SK-N-DZ (cell line): ENCODE results near the gene MYO9B.

Source experiments
- DNase-seq: peaks from one replicate; pipeline ENCODE4 v3.0.0-alpha.2; 2015; ENCODE audit warnings: low spot score

The MYO9B gene

DNA sequence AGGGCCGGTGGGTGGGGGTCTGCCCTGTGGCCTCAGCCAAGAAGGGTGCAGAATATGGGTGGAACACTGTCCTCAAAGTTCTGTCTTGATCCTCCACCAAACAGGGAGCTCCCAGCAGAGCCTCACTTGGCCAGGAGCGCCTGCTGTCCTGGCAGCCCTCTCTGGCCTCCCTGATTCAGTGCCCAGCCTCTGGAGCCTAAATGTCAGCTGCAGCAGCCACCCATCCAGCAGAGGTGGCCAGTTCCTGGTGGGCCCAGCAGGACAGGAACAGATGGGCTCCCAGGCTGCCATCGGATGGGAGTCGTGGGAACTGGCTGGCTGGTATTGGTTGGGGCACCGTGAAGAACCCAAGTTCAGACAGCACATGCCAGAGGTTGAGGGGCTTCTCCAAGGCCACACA lies 137.8 kb downstream of the MYO9B start:
- no peak for DNase-seq

DNA sequence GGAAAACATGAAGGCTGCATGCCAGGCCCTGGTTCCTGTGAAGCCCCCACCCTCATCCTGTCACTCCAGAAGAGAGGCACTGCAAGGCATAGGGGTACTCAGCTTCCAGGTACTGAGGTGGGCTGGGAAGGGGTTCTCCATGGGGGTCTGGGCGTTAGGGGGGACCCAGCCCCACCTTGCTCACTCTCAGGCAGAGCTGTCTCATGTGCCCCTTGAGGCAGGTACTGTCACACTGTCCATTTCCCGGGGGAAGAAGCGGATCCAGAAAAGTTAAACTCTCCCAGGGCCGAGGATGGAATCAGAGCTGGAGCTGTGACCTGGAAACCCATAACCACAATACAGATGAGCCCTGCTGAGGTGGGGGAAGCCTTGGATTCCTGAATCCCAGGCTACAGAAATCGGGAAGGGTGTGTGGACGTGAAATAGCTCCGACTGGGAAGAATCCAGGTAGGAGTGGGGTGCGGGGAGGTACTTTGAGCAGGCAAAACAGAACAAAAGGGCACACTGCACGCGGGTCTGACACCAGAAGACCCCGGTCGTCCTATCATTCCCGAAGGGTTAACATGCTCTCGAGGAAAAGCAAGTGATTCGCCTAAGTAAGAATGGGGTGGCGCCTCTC lies 139.0 kb downstream of the MYO9B start:
- no peak for DNase-seq

DNA sequence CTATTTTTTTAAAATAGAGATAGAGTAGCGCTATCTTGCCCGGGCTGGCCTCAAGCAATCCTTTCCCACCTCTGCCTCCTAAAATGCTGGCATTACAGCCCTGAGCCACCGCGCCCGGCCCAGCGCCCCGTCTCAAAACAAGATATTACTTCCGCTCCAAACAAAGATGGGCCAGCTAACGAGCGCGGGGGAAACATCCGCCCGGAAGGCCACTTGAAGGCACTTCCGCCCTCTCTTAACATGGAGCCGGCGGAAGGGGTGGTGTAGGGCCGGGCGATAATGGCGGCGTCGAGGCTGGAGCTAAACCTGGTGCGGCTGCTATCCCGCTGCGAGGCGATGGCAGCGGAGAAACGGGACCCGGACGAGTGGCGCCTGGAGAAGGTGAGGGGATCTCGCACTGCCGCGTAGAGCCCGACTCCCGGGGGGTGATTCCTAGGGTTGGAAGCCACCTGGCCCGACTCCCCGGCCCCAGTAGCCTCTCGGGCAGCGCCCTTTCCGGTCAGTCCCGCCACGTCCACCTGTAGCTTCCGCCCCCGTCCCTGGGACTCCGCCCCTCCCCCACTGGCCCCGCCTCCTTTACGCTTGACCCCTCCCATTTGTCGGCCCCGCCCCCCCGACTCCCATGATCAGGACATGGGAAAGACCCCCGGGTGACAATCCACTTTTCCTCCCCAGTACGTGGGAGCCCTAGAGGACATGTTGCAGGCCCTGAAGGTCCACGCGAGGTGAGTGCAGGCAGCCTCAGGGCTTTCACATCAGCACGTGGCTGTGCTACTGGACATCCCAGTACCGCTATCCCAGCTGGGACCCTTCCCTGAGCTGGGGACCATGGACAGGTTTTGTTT lies 139.8 kb downstream of the MYO9B start, which contains the start of gene USE1:
Gene USE1, plus strand, starts transcription at position 231 of the 845 bp plus-strand sequence. Its CDS starts 49 bp downstream, at position 280.
- DNase-seq: peak; percentile 76

DNA sequence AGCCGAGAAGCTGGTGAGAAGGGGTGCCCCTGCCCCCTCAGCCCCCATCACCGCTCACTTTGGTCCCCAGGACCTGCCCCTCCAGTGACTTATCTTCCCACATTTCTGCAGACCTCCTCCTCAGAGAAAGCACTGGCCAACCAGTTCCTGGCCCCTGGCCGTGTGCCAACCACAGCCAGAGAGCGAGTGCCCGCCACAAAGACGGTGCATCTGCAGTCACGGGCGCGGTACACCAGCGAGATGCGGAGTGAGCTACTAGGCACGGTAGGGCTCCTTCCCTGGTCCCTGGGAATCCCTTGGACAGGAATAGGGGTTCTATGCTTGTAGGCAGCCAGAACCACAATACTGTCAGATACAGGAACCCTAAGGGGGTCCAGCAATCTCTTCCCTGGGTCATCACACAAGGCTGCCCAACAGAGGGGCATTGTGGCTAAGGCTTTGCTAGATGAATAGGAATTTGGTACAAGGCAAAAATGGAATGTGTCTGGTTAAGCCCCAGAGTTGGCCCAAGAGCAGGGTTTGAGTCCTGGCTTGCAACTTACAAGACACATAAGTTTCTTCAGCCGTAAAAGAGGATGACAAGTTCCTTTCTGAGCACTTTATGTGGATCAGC lies 140.6 kb downstream of the MYO9B start:
- DNase-seq: no peak

DNA sequence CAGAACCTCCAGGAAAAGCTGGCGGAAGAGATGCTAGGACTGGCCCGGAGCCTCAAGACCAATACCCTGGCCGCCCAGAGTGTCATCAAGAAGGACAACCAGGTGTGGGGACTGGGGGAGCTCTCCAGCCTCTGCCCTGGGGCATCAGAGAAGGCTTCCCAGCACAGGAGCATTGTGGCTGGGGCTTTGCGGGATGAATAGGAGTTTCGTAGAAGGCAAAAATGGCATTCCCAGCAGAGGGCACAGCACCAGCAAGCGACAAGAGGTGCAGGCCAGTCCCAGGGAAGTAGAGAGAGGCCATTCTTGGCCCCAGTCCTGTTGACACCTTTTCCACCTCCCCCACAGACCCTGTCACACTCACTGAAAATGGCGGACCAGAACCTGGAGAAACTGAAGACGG lies 143.7 kb downstream of the MYO9B start:
- no peak for DNase-seq

DNA sequence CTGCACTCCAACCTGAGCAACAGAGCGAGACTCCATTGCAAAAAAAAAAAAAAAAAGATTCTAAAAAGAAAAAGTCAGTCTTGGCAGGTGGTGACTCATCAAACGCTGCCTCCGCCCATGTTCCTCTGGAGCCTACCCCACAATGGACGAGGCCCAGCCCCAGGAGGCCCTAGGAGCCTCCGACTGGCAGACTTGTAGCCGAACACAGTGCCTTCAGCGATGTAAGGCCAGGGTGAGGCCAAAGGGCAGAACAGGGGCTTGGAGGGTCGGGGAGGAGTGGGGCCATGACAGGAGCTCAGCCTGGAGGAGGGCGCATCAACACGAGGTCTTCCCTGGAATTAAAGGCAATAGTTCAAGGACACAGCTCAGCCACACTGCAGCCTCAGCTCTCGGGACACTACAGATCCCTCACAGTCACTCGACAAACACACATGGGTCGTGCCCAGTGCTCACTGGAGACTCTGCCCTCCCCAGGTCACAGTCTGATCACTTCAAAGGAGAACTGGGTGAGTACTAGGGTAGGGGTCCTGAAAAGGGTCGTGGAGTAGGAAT lies 144.7 kb downstream of the MYO9B start:
- DNase-seq: no peak

DNA sequence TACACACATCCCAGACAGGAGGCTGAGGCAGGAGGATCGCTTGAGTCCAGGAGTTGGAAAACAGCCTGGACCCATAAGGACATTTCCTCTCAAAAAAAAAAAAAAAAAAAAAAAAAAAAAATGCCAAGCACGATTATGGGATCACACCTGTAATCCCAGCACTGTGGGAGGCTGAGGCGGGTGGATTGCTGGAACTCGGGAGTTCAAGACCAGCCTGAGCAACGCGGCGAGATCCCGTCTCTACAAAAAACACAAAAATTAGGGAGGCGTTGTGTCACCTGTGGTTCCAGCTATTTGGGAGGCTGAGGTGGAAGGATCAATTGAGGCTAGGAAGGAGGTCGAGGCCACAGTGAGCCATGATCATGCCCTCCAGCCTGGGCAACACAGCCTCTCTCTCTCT lies 149.5 kb downstream of the MYO9B start:
- DNase-seq: no peak

DNA sequence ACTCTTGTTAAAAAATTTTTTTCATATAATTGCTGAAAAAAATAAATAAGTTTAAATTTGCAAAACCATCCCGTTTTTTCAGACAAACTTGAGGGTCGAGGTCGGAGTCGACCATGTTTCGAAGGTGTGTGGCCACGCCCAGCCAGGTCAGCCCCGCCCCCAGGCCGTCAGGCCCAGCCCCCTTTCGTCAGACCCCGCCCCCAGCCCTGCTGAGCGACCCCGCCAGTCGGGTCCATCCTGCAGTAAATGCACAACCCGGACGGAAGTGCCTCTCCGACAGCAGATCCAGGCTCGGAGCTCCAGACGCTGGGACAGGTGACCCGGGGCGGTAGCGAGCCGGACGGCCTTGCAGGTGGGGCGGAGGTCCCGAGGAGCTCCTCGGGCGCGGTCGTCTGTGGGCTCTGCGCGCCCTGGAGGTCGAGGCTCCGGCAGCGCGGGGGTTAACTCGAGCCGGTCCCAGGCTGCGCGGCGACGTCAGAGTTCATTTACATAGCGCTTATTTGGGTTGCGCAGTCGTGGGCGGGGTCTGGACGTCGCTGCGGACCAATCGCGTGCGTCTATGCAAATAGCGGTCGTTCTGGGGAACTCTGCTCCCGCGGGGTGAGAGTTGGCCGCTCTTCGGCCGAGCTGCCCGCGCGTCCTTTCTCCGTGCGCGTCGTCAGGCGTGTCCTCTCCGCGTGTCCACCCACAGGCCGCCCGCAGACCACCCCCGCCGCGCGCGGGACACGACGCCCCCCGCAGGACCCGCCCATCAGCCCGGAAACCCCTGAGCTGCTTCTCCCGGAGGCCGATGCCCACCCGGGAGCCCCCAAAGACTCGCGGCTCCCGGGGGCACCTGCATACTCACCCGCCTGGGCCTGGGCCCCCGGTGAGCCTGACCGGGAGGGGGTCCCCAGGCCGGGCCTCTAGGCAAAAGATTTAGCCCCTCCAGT lies 150.7 kb downstream of the MYO9B start, which contains the start of gene OCEL1:
Gene OCEL1, plus strand, starts transcription at position 225 of the 932 bp plus-strand sequence. Its CDS starts 22 bp downstream, at position 247.
- peak; percentile 98 for DNase-seq

DNA sequence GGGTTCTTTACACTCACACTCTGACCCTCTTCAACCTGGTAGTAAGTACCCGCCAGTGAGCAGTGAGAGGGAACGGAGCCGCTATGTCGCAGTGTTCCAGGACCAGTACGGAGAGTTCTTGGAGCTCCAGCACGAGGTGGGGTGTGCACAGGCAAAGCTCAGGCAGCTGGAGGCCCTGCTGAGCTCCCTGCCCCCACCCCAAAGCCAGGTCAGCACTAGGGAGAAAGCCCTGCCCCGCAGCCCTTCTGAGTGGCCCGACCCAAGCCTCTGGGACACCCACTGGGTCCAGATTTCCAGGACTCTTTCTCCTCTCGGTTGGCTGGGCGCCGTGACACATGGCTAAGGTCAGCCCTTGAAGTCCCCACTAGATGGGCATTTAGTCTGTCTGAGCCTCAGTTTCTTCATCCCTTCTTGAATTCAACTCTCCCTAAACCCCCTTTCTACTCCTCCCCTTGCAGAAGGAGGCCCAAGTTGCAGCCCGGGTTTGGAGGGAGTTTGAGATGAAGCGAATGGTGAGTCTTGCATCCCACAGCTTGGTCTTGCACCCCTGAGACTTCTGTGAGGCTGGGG lies 152.3 kb downstream of the MYO9B start:
- DNase-seq: no peak

DNA sequence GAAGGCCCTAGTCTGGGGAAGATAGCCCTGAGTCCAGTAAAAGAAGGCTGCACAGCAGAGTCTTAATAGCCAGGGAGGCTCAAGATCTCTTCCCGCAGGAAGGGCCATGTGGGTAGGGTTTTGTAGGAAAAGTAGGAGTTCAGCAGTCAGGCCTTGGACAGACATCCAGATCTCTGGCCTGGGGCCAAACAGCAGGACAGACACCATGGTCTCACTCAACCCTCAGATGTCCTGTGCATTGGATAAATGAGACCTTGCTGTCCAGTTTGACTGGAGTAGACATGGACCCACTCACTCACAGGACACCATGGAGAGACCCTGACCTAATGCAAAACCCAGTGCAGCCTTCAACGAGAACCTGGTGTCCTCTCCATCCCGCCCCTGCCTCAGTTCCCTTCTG lies 154.3 kb downstream of the MYO9B start:
- no peak for DNase-seq

DNA sequence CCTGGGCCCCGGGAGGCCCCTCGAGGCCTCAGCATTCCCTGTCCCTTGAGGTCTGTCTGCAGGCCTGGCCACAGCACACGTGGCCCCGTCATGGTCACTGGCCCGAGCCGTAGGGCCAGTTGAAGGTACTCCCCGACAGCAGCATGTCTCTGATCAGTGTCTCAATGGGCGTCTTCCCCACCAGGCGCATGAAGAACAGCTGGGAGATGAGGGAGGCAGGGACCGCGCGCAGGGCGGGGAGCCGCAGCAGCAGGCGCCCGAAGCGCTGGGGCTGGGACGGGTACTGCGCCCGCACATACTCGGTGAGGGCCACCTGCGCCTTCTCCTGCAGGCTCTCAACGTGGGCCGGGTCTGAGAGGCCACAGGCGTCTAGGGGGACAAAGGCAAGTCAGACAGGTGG lies 156.7 kb downstream of the MYO9B start:
- no peak for DNase-seq

DNA sequence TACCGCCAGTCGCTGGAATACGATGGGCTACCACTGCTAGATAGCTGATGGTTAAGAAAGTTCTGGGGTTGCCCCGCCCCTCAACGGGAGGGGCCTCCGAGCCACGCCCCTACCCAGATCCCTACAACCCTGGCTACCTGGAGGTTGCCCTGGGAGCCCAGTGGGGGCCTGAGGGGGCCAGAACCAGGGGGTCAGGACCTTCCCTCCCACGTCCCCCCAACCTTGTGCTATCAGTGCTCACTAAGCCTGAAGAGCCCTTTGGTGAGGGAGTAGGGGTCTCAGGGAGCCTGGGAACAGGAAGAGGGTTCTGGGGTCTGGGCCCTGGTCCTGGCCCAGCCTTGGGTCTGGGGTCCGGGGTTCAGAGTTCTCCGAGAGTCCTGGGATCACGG lies 159.3 kb downstream of the MYO9B start:
- no peak for DNase-seq

DNA sequence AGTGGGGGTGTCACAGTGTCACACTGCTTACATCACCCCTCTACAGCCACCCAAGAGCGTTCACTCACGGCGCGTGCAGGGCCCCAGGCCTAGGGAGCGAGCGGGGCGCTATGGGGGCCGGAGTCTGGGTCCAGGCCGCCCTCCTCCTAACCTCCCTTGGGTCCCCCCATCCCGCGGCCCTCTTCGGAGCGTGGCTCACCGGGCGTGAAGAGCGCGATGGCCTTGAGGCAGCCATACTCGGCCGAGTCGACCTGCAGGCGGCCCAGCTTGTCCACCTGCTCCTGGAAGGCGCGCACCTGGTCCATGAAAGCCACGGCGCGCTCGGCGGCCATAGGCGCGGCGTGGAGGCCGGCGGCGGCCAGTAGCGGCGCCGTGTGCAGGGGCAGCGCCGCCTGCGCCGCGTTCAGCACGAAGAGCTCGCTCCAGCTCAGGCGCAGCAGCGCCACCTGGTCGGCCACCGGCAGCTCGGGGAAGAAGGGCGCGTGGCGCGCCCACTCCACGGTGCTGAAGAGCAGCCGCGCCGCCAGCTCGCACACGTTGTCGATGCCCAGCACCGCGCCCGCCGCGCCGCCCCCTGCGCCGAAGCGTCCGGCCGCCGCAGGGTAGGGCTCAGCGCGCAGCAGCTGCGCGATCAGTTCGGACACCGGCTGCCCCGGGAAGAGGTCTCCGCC lies 159.9 kb downstream of the MYO9B start:
- peak; percentile 64 for DNase-seq

DNA sequence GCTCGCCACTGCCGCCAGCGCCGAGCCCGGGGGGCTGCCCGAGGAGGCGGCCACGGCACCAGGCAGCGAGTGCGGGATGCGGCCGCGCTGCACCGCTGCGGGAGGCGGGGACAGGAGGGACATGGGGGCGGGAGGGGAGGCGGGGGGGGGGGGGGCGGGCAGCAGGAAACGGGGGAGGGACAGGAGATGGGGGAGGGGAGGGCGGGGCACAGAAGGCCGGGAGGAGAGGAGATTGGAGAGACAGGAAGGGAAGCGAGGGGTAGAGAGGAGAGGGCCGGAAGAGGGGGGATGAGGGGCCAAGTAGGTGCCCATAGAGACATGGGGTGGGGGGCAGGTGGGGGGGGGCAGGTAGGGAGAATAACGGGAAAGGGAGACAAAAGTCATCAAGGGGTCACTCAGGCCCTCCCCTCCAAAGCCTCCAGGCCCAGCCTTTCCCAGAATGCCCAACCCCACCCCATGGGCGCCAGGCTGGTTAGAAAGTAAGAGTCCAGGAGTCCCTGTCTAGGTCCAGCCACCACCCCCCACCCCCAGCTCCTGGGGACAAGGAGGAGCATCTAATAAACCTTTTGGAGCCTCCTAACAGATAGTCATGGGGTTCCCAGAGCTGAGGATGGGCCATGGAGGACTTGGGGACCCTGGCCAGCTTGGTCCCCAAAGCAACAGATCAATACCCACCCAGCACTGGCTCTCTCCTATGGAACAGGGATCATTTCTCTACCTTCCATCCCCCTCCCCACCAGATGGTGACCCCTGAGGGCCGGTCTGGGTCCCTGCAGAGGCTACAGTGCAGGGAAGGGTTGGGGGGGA lies 160.6 kb downstream of the MYO9B start:
- DNase-seq: no peak

DNA sequence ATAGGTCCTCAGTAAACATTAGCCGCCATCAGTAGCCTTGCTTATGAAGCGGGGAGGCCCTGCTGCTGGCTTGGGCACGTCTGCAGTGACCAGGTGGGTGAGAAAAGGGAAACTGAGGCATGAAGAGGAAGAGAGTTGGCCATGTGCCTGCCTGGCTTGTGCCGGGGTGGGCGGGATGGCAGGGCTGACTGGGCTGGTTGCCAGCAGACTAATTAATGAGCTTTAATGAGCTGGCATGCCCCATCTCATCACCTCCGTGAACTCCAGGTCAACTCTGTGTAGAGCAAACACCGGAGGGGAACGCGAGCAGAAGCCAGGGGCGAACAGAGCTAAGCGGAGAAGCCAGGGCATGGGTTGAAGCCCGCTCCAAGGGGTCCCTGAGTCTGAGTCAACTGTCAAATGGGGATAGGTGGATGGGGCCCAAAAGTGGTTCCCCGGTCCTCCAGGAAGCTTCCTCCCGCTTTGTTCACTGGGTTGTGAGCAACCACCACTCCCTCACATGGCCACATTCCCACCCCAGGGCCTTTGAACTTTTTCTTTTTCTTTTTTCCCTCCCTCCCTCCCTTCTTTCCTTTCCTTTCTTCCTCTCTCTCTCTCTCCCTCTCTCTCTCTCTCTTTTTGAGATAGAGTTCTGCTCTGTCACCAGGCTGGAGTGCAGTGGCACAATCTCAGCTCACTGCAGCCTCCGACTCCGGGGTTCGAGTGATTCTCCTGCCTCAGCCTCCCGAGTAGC lies 161.4 kb downstream of the MYO9B start:
- no peak for DNase-seq

DNA sequence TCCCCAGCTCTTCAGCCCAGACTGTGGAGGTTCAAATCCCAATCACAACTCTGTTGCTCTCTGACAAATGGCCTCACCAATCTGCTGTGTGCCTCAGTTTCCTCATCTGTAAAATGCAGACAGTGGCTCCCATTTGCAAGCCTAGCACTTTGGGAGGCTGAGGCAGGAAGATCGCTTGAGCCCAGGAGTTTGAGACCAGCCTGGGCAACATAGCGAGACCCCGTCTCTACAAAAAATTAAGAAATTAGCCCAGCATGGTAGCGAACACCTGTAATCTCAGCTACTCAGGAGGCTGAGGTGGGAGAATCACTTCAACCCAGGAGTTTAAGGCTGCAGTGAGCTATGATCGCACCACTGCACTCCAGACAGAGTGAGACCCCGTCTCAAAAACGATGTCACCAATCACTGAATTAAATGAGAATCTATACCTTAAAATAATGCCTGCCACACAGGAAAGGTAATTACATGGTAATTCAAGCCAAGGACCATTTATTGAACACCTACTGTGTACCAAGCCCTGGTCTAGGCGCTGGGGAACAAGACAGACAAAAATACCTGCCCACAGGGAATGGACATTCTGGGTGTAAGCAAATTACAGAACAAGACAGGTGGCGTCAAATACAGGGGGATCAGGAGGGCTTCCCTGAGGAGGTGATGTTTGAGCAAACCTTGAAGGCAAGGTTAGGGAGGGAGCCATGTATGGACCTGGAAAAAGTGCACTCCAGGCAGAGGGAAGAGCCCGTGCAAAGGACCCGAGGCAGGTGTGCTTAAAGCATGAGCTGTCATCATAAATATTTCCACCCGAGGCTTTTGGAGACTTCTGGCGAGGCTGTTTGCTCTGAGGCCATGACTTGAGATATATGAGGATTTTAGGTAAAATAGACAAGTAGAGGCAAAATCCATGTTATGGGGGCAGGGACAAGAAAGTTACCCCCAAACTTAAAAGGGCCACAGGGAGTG lies 162.4 kb downstream of the MYO9B start:
- no peak for DNase-seq

DNA sequence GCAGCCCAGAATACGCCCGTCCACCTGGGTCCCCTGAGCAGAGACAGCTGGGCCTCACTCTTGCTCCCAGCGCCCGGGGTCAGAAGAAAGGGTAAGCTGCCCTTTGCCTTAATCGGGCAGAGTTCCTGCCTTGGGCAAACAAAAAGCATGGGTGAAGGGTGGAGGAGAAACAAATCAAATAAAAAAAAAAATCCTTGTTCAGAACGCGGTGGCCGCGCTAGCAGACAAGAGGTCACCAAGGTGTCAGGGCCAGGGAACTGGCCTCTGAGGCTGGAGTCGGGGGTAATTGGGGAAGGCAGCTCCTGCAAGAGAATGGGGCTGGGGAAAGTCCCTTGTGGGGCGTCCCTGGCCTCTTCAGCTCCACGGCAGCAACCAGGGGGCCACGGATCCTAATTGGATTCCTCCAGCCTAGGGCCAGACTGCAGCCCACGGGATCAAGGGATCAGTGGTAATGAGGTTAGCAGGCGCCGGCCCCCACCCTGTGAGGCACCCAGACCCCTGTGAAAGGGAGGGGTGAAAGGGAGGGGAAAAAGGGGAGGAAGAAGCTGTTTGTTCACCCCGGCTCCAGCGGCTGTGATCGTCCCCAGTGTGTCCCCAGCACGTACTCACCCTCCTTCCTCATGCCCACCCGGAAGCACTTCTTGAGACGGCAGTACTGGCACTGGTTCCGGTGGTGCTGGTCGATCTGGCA lies 164.6 kb downstream of the MYO9B start:
- DNase-seq: peak; percentile 67
